GM23338 (cell line): Measurements from ENCODE around the gene NPDC1.

Experiments
- CREB1 ChIP-seq: fragments of 250-450 bp; sonication (Bioruptor Pico); IDR thresholded peaks from 2 replicates; pipeline ENCODE4 v1.5.0; 2020; ENCODE audit warnings: low read depth, mild to moderate bottlenecking, moderate library complexity
- ETS1 ChIP-seq: IDR thresholded peaks from 2 replicates; pipeline ENCODE4 v1.6.1; 2016; ENCODE audit warnings: antibody characterized with exemption
- EZH2 ChIP-seq: fragments of 200-600 bp; sonication (generic); IDR thresholded peaks from one replicate; pipeline ENCODE4 v1.8.0; 2017; ENCODE audit warnings: antibody characterized with exemption, mild to moderate bottlenecking, low read depth; ENCODE audit not compliant: unreplicated experiment
- EZH2phosphoT487 ChIP-seq: fragments of 200-600 bp; sonication (generic); IDR thresholded peaks from one replicate; pipeline ENCODE4 v1.8.1; 2018; ENCODE audit warnings: antibody characterized with exemption; ENCODE audit not compliant: unreplicated experiment
- JUNB ChIP-seq: IDR thresholded peaks from one replicate; pipeline ENCODE4 v1.6.1; 2016; ENCODE audit warnings: antibody characterized with exemption; ENCODE audit not compliant: unreplicated experiment
- NANOG ChIP-seq: IDR thresholded peaks from 2 replicates; pipeline ENCODE4 v1.6.1; 2016; ENCODE audit warnings: antibody characterized with exemption, borderline replicate concordance
- POLR2AphosphoS5 ChIP-seq: IDR thresholded peaks from 2 replicates; pipeline ENCODE4 v1.6.1; 2016; ENCODE audit warnings: antibody characterized with exemption, low read depth
- STAT1 ChIP-seq: IDR thresholded peaks from one replicate; pipeline ENCODE4 v1.6.1; 2016; ENCODE audit warnings: antibody characterized with exemption; ENCODE audit not compliant: unreplicated experiment
- ZNF114 ChIP-seq: fragments of 250-450 bp; sonication (Bioruptor Pico); IDR thresholded peaks from 2 replicates; pipeline ENCODE4 v1.5.0; 2020; ENCODE audit warnings: mild to moderate bottlenecking, moderate library complexity
- TF ChIP-seq, protein P1 (sequence below), 2 experiments: fragments of 200-600 bp in 1 of 2; sonication (generic) in 1 of 2; conservative IDR thresholded peaks; 2 replicates each; pipeline versions ENCODE4 v1.5.1 to v1.6.1; 2016 to 2017; ENCODE audit warnings: antibody characterized with exemption in 2 of 2, low read depth in 2 of 2, mild to moderate bottlenecking in 2 of 2, moderate library complexity in 1 of 2
- TF ChIP-seq, protein P2 (sequence below): IDR thresholded peaks from one replicate; pipeline ENCODE4 v1.6.1; 2018; ENCODE audit warnings: antibody characterized with exemption; ENCODE audit not compliant: unreplicated experiment

GRCh38 chr9:137067860-137068538 lies 22.0 kb upstream of the NPDC1 start:
- TF ChIP-seq, protein P1, sequence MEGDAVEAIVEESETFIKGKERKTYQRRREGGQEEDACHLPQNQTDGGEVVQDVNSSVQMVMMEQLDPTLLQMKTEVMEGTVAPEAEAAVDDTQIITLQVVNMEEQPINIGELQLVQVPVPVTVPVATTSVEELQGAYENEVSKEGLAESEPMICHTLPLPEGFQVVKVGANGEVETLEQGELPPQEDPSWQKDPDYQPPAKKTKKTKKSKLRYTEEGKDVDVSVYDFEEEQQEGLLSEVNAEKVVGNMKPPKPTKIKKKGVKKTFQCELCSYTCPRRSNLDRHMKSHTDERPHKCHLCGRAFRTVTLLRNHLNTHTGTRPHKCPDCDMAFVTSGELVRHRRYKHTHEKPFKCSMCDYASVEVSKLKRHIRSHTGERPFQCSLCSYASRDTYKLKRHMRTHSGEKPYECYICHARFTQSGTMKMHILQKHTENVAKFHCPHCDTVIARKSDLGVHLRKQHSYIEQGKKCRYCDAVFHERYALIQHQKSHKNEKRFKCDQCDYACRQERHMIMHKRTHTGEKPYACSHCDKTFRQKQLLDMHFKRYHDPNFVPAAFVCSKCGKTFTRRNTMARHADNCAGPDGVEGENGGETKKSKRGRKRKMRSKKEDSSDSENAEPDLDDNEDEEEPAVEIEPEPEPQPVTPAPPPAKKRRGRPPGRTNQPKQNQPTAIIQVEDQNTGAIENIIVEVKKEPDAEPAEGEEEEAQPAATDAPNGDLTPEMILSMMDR (conservative IDR thresholded peaks at IDR 0.05; ENCODE audit: low read depth in 2 of 2) = peak; percentile 66 to 79
- TF ChIP-seq POLR2AphosphoS5 (no peak), EZH2 (no peak), CREB1 (0 out of 2 replicates have a peak, but pooled peaks have one; percentile 22), NANOG (no peak), EZH2phosphoT487 (no peak), JUNB (no peak), ZNF114 (CRISPR knock-in tag) (no peak), ETS1 (no peak), STAT1 (no peak)
- TF ChIP-seq, protein P2, sequence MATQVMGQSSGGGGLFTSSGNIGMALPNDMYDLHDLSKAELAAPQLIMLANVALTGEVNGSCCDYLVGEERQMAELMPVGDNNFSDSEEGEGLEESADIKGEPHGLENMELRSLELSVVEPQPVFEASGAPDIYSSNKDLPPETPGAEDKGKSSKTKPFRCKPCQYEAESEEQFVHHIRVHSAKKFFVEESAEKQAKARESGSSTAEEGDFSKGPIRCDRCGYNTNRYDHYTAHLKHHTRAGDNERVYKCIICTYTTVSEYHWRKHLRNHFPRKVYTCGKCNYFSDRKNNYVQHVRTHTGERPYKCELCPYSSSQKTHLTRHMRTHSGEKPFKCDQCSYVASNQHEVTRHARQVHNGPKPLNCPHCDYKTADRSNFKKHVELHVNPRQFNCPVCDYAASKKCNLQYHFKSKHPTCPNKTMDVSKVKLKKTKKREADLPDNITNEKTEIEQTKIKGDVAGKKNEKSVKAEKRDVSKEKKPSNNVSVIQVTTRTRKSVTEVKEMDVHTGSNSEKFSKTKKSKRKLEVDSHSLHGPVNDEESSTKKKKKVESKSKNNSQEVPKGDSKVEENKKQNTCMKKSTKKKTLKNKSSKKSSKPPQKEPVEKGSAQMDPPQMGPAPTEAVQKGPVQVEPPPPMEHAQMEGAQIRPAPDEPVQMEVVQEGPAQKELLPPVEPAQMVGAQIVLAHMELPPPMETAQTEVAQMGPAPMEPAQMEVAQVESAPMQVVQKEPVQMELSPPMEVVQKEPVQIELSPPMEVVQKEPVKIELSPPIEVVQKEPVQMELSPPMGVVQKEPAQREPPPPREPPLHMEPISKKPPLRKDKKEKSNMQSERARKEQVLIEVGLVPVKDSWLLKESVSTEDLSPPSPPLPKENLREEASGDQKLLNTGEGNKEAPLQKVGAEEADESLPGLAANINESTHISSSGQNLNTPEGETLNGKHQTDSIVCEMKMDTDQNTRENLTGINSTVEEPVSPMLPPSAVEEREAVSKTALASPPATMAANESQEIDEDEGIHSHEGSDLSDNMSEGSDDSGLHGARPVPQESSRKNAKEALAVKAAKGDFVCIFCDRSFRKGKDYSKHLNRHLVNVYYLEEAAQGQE = no peak
